ENCODE results near the gene AFAP1. TPM values are rescaled to one million over a fixed set of nuclear protein-coding genes. Genes with fewer than 3 reads are reported as not detected.

Gene AFAP1
- total RNA-seq, 2 donors from 2014 or later: 32.1 to 40.1 TPM

- peak overlapping the region; percentile 54 for H3K4me3 ChIP-seq
- peak; percentile 24 for DNase-seq (ENCODE audit: low spot score)
- TF ChIP-seq, protein P1, sequence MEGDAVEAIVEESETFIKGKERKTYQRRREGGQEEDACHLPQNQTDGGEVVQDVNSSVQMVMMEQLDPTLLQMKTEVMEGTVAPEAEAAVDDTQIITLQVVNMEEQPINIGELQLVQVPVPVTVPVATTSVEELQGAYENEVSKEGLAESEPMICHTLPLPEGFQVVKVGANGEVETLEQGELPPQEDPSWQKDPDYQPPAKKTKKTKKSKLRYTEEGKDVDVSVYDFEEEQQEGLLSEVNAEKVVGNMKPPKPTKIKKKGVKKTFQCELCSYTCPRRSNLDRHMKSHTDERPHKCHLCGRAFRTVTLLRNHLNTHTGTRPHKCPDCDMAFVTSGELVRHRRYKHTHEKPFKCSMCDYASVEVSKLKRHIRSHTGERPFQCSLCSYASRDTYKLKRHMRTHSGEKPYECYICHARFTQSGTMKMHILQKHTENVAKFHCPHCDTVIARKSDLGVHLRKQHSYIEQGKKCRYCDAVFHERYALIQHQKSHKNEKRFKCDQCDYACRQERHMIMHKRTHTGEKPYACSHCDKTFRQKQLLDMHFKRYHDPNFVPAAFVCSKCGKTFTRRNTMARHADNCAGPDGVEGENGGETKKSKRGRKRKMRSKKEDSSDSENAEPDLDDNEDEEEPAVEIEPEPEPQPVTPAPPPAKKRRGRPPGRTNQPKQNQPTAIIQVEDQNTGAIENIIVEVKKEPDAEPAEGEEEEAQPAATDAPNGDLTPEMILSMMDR (IDR thresholded peaks at IDR 0.05): no peak
Measured at GRCh38 chr4:7910952-7911578, 28.6 kb downstream of the AFAP1 start.

DNA sequence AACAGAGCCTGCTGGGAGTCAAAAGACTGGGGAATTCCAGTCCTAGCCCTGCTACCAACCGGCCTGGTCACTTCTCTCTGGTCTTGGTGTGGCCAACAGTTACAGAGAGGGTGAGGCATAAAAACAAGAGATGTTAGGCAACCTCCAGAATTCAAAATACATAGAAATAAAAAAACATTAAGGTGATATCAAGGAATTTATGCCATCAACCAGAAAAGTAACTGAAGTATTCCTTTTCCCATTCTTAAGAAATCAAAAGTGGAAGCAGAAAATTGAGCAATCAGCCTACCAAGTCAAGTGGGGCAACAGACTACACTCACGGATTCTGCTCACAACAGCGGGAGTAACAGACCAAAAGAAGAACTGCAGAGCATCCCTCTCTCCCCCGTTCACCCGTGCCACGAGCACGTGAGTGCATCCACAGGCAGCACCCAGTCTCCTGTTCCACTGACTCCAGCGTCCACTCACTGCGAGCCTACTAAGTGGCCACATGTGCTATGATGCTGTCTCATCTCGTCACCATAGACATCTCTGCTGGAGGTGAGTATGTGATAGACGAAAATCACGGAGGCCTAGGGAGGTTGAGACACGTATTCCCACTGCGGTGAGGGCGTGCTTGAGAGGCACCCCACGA, 29.3 kb downstream of the AFAP1 start:
- TF ChIP-seq, protein P1 (IDR thresholded peaks at IDR 0.05): no peak
- H3K36me3 ChIP-seq: no peaks in the 10 kb centered on the region
- DNase-seq (ENCODE audit: low spot score): no peak
- no peaks in the 10 kb centered on the region for H3K27me3 ChIP-seq (replicated peaks; ENCODE audit: insufficient read depth)
- peak overlapping the region; percentile 74 to 83 for H3K27ac ChIP-seq
- no peaks in the 10 kb centered on the region for H3K9me3 ChIP-seq
- no peak for ATAC-seq (ENCODE audit: insufficient number of reproducible peaks, low FRiP score, low read depth)
- H3K4me3 ChIP-seq: peak overlapping the region; percentile 54
- peaks cover 33 to 59% of the 10 kb centered on the region in 2 donors for H3K4me1 ChIP-seq (ENCODE audit: control insufficient read depth in 1 of 2, low read depth in 2 of 2)

More at GRCh38 chr4:7910952-7911578, 28.6 kb downstream of the AFAP1 start:
- peak overlapping the region; percentile 74 to 83 for H3K27ac ChIP-seq
- H3K27me3 ChIP-seq (replicated peaks; ENCODE audit: insufficient read depth): no peaks in the 10 kb centered on the region
- ATAC-seq (ENCODE audit: insufficient number of reproducible peaks, low FRiP score, low read depth): peak; percentile 41
- no peaks in the 10 kb centered on the region for H3K36me3 ChIP-seq
- H3K4me1 ChIP-seq (ENCODE audit: control insufficient read depth in 1 of 2, low read depth in 2 of 2): peaks cover 26 to 55% of the 10 kb centered on the region in 2 donors
- H3K9me3 ChIP-seq: no peaks in the 10 kb centered on the region

DNA sequence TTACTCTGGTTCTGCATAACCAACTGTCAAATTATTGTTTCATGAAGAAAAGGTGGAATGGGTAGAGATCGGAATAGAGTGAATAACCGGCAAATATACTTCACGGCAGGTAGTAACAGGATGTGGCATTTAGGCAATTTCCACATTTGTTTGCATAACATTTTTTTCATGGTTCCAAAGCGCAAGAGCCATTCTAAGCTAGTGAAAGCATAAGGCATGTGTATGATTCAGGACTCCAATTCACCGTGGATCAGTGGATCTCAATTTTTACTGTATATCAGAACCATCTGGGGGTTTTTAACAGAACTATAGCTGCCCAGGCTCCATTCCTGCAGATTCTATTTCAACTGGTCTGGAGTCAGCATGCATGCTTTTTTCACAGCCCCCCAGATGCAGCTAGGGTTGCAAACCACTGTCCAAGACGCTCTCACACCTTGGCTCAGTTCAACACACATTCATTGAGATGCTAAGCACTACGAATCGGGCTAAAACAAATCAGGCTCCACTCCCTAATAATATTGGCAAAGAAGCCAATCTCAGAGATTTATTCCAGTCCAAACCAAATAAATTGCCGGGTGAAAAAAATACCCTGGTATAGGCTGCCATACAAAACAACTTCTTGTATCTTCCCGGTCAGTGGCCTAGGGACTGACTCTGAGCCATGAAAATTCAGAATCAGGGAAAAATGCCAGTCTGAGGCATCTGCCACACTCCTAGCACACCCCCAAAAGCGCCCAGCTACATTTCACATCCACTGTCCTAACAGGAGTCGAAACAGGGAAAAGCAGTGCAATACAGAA, 30.0 kb downstream of the AFAP1 start:
- no peaks in the 10 kb centered on the region for H3K36me3 ChIP-seq
- H3K9me3 ChIP-seq: no peaks in the 10 kb centered on the region
- ATAC-seq (ENCODE audit: insufficient number of reproducible peaks, low FRiP score, low read depth) (no peak), DNase-seq (ENCODE audit: low spot score) (no peak)
- H3K4me3 ChIP-seq: peak overlapping the region; percentile 54
- peaks cover 39 to 66% of the 10 kb centered on the region in 2 donors for H3K4me1 ChIP-seq (ENCODE audit: control insufficient read depth in 1 of 2, low read depth in 2 of 2)
- TF ChIP-seq, protein P1 (IDR thresholded peaks at IDR 0.05): no peak
- no peaks in the 10 kb centered on the region for H3K27me3 ChIP-seq (replicated peaks; ENCODE audit: insufficient read depth)
- H3K27ac ChIP-seq: peak overlapping the region; percentile 74 to 83

DNA sequence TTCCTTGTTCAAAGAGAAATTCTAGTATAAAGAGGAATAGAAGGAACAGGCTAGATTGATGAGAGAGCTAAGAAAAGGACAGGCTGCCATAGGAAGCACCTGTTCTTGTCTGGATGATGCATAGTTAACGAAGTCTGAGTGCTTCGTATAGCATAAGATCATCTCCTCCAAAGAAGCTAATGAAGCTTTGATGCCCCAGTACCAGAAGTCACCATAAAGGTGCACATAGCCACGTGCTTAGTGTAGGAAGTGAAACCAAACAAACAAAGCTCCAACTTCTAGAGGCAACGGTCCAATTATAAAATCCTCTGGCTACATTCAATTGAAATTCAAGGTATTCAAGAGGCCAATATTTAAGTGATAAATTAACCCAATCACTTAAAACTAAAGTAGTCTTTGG, 31.0 kb downstream of the AFAP1 start:
- Histone ChIP-seq H3K27ac (no peak overlapping the region), H3K27me3 (replicated peaks; ENCODE audit: insufficient read depth) (no peaks in the 10 kb centered on the region), H3K36me3 (no peaks in the 10 kb centered on the region), H3K4me3 (no peak overlapping the region), H3K4me1 (ENCODE audit: control insufficient read depth in 1 of 2, low read depth in 2 of 2) (peaks cover 41 to 76% of the 10 kb centered on the region in 2 donors), H3K9me3 (no peaks in the 10 kb centered on the region)
- TF ChIP-seq, protein P1 (IDR thresholded peaks at IDR 0.05): no peak
- ATAC-seq (ENCODE audit: insufficient number of reproducible peaks, low FRiP score, low read depth) (no peak), DNase-seq (ENCODE audit: low spot score) (no peak)

DNA sequence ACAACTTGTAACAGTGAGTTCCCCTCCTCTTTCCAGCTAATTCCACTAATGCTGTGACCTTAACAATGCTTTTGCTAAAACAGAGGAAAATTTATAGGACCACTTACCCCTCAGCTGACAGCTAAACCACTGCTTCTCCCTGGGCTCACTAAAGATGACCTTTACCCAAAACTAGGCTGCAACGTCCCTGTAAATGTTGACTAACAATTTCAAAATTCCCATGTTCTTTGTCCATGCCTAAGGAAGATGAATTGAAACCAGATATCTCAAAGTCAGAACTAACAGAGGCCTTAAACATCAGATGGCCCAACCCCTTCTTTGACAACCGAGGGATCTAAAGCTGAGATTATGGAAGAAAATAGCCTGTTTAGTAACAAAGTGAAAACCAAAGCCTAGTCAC, 32.5 kb downstream of the AFAP1 start:
- Histone ChIP-seq H3K27ac (peak overlapping the region in 1 of 2 donors; percentile 83), H3K36me3 (no peaks in the 10 kb centered on the region), H3K4me3 (no peak overlapping the region), H3K4me1 (ENCODE audit: control insufficient read depth in 1 of 2, low read depth in 2 of 2) (peaks cover 53 to 91% of the 10 kb centered on the region in 2 donors), H3K27me3 (replicated peaks; ENCODE audit: insufficient read depth) (no peaks in the 10 kb centered on the region), H3K9me3 (no peaks in the 10 kb centered on the region)
- ATAC-seq (ENCODE audit: insufficient number of reproducible peaks, low FRiP score, low read depth) (no peak), DNase-seq (ENCODE audit: low spot score) (no peak)
- TF ChIP-seq, protein P1 (IDR thresholded peaks at IDR 0.05): no peak

Data from thoracic aorta (tissue), 2 donors.